Mammary epithelial cell (primary cell): ENCODE results near the gene STK24.

ENCODE experiments used
- EZH2 ChIP-seq: IDR thresholded peaks from 2 replicates; pipeline ENCODE4 v1.6.1; 2012; ENCODE audit warnings: low read length, inconsistent platforms, borderline replicate concordance
- TF ChIP-seq, protein P1 (sequence below), 2 donors: IDR thresholded peaks in 1 of 2; conservative IDR thresholded peaks in 1 of 2; 2 replicates each; pipeline ENCODE4 v1.5.1; 2011 to 2012; ENCODE audit warnings: inconsistent platforms in 2 of 2, low read length in 2 of 2, mild to moderate bottlenecking in 2 of 2, control low read depth in 1 of 2, low read depth in 1 of 2; ENCODE audit not compliant: insufficient read depth in 1 of 2; ENCODE audit errors: extremely low read depth in 1 of 2

DNA sequence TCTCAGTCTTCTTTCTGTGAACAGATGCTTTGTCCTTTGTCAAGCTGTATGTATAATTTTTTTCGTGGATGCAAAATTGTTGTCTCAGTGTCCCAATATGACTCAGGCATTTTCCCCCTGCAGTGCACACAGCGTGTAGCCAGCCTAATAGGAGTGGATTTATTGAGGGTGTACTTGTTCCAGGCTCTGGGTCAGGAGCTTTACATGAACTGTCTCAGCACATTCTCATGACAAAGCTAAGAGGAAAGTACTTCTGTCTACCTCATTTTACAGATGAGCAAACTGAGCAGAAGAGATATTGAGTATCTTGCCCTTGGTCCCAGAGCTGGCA lies 50.8 kb downstream of the STK24 start:
- TF ChIP-seq, protein P1, sequence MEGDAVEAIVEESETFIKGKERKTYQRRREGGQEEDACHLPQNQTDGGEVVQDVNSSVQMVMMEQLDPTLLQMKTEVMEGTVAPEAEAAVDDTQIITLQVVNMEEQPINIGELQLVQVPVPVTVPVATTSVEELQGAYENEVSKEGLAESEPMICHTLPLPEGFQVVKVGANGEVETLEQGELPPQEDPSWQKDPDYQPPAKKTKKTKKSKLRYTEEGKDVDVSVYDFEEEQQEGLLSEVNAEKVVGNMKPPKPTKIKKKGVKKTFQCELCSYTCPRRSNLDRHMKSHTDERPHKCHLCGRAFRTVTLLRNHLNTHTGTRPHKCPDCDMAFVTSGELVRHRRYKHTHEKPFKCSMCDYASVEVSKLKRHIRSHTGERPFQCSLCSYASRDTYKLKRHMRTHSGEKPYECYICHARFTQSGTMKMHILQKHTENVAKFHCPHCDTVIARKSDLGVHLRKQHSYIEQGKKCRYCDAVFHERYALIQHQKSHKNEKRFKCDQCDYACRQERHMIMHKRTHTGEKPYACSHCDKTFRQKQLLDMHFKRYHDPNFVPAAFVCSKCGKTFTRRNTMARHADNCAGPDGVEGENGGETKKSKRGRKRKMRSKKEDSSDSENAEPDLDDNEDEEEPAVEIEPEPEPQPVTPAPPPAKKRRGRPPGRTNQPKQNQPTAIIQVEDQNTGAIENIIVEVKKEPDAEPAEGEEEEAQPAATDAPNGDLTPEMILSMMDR (conservative IDR thresholded peaks at IDR 0.05 in 1 of 2, IDR thresholded peaks at IDR 0.05 in 1 of 2; ENCODE audit: extremely low read depth in 1 of 2, insufficient read depth in 1 of 2, low read depth in 1 of 2, low read length in 2 of 2), result no peak
- no peak for TF ChIP-seq EZH2
